ENCODE data around the gene SMCO3.
"Not testable (repeated sequence)": the region's sequence is repeated elsewhere in the genome, so short reads cannot be mapped to it uniquely, and the experiment has no call there.

The SMCO3 gene

DNA sequence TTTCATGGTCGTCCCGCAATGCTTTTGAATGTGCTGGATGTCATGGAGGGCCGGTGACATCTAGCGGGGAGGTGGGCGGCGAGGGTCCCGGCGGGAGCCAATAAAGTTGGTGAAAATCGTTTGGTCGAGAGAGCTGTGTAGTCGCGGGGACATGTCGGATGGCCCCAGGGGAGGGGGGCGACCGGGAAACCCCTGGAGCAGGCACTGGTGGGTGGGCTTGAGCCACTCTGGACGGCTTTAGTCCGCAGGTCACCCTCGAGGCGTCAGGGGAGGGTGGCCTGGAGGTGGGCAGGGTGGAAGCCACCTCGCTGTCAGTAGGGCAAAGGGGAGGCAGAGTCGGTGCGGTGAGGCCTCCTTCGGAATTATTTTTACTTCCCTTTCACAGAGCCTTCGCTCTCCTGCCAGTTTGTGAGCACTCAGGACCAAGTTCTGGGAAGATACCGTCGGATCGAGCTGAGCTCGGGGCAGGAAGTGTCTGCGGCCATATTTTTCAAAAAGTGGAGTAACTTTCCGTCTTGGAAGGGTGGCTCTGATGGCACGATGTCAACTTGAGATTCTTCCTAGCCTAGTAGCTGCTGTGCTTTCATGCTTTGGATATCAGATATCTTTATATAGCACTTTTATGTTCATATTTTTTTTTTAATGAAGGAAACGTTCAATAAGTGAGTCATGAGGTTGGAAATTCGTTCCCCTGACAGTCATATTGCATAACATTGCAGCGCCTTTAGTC lies 38.9 kb downstream of the SMCO3 start:
- no peak for DNase-seq

DNA sequence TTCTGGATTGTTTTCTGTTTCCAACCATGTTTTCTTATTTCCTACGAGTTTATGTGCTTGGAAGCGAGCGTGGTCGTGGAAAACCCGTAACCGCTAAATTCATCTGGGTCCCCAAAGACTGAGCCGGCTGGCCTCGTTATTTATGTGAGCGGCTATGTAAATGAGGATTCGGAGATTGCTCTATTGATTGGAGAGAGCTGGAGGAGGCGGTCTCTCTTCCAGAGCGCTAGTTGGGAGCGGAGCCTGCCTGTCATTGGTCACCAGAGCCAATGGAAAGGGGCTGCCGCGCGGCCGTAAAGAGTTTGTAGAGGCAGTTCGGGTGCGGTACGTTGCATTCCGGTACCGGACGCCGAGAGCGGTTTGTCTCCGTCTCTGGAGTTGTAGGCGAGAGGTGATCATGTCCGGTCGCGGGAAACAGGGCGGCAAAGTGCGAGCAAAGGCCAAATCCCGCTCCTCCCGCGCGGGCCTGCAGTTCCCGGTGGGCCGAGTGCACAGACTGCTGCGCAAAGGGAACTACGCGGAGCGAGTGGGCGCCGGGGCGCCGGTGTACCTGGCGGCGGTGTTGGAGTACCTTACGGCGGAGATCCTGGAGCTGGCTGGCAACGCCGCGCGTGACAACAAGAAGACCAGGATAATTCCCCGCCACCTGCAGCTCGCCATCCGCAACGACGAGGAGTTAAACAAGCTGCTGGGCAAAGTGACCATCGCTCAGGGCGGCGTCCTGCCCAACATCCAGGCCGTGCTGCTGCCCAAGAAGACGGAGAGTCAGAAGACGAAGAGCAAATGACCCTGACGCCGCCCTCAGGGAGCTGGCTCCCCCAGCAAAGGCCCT lies 39.7 kb downstream of the SMCO3 start:
- peak; percentile 97 for DNase-seq

DNA sequence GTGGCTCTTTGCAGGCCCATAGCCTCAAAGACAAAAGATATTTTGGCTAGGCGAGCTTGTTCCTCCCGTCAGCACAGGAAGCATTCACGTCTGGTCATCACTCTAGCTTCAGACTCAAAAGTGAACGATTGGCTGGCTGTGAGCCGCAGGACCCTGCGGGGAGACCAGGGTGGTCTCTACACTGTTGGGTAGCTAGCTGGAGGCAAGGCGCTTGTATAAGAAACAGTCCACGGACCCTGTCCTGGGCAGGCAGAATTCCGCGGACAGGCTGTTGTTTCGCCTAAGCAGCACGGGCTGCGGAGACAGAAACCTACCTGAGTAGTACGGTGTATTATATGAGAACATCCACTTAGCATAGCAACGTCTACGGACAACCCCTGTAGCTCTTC lies 40.3 kb downstream of the SMCO3 start:
- DNase-seq = peak; percentile 92

DNA sequence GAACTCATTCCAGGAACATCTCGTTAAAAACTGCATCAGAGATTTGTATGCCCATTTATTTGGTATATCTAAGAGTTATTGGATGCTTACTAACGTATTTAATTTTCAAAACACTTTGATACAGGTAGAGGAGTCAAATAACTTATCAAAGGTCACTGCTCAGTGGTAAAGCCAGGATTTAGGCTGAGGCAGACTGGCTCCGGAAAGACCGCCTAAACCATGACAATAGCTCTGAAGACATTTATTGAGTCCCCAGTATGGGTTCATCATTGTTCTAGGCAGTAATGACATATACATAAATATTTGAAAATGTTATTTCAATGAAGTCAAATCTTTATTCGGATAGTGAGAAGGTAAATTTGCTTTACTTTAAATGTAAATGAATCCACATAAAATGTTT lies 41.0 kb downstream of the SMCO3 start:
- no peak for DNase-seq

DNA sequence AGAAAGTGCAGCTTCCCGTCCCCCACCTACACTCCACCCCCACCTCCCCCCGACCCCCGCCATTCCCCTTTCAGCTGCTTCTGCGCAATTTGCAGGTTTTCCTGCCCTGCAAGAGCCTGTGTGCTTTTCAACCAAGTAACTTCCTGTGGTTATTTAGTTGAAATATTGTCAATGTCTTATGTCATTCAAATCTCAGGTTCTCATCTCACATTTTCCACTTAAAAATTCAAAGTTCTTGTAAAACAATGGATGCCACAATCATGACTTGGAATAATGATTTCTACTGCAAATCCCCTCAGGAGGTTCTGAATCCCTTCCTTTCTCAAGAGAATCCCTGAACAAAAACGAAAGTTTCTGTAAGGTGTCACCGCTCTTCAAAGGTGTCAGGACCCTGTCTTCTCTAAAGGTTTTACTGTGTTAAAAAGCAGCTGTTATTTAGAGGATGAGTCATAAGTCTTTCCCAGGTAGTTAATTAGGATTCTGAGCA lies 42.3 kb downstream of the SMCO3 start:
- peak; percentile 41 for DNase-seq

DNA sequence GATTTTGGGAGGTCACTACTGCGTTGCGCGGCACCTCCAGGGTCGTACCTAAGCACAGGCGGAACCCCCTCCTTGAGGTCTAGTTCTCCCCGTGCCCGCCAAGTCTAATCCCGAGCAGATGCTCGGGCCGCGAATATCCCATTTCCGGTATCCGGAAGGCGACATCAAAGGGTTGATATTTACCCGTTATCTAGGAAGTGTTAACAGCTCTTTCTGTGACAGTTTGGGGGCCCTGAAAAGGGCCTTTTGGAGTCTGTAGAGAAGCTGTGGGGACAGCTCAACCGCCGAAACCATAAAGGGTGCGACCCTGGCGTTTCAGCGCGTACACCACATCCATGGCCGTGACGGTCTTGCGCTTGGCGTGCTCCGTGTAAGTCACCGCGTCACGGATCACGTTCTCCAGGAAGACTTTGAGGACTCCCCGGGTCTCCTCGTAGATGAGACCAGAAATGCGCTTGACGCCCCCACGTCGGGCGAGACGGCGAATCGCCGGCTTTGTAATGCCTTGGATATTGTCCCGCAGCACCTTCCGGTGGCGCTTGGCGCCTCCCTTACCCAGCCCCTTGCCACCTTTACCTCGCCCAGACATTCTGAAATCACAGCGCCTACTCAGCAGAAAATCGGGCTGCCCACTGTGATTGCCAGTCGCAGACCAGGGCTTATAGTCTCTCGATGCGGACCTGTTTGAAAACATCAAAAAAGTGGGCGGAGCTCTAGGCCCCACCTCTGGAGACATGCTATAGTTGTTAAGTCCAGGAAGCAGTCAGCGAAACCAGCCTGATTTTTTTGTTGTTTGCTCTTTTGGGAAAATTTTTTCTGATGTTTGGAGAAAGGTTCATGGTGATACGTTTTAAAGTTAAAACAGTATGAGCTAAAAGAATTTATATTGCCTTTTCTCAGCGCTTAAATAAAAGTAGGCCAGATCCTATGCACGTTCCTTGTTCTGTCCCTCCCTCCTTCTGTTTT lies 43.2 kb downstream of the SMCO3 start:
- DNase-seq = peak; percentile 93

DNA sequence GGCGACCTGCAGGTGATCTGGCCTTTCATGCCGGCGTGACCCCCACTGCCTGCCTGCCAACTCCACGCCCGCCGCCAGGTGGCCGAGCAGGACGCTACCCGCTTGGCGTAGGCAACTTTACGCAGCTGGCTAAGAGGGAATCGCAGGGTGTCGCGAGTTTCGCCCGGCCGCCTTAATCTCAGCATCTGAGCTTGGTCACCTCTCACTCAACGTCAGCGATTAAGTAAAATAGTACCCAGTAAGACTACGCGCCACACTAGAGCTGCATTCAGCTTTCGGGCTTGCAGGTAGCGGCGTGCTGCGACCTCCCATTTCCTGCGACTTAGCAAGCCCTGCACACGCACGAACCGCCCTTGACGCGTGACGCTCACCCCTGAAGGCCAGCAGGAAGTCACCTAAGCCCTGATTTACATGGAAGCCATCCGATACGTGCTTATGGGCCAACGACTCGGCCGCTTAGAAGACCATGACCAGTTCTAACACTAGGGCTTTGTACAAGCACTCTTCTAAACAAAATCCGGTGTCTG lies 44.0 kb downstream of the SMCO3 start:
- DNase-seq = peak; percentile 94

DNA sequence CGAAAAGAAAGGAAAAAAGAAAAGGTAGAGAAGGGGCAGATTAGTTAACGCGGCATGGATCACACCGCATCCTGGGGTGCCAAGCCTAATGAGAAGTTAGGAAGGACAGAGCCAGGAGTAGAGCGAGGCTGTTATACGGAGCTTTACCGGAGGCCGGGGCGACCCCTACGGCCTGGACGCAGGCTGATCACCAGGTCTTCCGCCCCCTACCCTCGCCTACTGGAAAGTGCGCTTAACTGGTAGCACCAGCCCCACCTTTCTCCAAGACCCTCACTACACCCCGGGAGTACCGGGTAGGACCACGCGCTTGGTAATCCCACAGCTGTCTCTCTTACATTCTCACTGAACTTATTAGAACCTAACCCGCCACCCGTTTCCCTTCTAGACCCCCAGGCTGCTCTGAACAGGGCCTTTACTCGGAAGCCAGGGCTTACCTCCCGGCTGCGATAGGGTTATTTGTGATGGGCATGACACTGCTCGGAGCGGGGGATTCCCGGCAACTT lies 44.5 kb downstream of the SMCO3 start:
- DNase-seq = peak; percentile 81

DNA sequence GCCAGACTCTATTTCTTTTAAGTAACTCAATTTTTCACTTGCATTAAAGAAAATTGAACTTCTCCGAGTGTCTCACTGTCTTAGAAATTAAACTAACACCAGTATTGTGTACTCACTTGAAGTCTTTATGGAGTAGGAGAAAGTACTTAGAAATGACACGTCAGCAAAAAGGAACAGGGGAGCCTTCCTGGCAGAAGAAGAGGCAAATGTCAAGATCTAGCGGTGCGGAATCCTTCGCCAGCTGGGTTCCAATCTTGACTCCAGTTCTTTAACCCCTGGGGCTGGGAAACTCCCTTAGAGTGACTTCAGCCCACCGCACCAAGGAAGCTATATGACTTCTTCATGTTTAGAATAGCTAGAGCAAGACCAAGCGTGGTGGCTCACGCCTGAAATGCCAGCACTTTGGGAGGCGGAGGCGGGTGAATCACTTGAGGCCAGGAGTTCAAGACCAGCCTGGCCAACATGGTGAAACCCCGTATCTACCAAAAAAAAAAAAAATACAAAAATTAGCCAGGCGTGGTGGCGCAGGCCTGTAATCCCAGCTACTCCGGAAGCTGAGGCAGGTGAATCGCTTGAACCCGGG lies 45.1 kb downstream of the SMCO3 start:
- peak; percentile 31 for DNase-seq

DNA sequence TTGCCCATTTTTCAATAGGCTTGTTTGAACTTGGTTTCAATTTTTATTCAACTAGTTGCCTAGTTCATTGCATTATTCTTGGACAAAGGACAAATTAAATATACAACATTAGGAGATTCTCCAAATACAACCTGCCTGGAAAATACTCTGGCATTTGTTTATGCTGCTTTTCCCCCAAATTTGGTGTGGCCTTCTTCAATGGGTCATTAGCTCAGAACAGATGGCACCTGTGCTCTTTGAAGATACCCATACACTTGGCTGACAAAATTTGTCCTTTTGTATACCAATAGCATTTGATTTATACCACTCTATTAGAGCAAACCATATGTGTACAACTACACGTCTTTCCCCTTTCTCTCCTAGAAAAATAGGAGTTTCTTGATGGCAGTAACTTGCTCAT lies 46.4 kb downstream of the SMCO3 start:
- DNase-seq = no peak

DNA sequence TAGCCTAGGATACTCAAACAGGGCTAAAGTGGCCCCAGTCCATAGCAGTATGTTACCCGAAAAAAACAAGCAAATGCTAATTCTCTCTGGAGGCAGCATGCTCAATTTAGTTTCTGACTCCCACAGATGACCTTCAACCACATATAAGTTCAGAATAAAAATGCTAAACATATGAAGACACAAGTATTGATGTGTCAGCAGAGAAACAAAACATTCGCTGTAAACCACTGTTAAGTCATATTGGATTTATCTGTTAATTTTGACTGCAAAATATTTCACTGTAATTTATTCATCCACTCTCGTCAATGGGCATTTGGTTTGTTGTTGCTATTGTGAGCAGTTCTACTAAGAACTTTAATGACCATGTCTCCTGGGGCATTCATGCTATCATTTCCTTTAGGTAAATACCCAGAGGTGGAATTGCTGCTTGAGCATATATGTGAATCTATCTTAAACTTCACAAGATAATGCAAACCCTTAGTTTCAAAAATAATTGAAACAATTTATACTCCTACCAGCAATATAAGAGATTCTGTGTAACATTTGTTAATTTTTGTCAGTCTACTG lies 47.2 kb downstream of the SMCO3 start:
- no peak for DNase-seq

DNA sequence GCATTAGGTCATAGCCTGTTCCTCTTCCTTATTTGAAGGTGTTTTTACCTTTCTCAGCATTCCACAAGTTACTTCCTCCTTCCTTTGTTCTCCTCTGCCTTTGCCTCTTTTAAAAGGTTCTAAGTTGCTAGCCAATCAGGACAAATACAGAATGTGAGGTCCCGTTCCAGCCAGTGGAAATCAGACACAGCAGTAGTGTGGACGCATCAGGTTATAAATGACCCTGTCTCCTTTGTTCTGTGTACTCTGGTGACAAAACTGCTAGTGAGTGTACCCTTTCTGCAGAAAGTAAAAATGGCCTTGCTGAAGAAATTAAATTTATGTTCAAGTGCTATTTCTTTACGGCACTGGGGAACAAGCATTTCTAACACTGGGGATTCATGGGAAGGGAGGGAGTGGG lies 48.0 kb downstream of the SMCO3 start:
- DNase-seq = not testable (repeated sequence)

DNA sequence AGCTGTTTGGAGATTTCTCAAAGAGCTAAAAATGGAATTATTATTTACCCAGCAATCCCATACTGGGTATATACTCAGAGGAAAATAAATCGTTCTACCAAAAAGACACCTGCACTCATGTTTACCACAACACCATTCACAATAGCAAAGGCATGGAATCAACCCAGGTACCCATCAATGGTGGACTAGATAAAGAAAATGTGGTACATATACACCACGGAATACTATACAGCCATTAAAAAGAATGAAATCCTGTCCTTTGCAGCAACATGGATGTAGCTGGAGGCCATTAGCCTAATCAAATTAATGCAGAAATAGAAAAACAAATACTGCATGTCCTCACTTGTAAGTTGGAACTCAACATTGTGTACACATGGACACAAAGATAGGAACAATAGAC lies 48.6 kb downstream of the SMCO3 start:
- DNase-seq = no peak

DNA sequence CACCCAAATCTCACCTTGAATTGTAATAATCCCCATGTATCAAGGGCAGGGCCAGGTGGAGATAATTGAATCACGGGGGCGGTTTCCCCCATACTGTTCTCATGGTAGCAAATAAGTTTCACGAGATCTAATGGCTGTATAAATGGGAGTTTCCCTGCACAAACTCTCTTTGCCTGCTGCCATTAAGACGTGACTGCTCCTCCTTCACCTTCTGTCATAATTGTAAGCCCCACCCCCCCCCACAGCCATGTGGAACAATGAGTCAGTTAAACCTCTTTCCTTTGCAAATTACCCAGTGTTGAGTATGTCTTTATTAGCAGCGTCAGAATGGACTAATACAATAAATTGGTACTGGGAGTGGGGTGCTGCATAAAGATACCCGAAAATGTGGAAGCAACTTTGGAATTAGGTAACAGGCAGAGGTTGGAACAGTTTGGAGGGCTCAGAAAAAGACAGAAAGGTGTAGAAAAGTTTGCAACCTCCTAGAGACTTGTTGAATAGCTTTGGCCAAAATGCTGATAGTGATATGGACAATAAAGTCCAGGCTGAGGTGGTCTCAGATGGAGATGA lies 54.2 kb downstream of the SMCO3 start:
- not testable (repeated sequence) for DNase-seq

DNA sequence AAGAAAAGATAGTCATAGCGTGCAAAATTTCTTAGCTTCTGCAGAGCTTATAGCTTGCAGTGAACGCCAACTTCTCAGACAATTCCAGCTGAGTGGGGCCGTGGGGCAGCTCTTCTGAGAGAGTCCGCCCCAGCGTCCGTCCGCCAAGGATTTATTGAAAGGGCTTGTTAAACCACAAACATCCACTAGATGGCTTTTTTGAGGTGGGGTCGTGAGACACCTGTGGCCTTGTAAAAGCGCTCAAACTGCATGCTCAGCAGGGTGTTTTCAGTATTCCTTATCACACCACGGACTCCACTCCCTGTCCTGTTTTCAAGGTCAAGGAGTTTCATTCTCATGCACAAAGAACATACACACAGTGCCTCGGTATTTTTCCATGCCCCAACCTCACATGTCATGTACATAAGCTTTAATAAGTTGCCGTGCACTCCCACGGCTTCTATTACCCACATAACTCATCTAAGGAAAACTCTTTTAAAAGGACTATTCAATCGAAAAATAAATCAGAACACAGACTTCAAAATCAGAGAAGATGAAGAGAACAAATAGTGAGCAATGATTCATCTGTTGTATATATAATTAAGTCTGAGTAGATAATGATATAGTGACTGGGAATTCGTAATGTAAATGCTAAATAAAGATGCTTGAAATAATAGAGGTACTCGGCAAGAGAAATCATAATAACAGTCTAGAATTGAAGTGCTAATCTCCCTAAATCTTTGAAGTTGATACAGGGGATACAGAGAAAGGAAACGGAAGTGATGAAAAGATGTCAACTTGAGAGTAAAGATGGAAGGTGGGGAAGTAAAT lies 57.4 kb downstream of the SMCO3 start:
- peak; percentile 25 for DNase-seq

Data from right kidney (tissue), 1 donor.